ENCODE data around the gene CACNA1B.

DNA sequence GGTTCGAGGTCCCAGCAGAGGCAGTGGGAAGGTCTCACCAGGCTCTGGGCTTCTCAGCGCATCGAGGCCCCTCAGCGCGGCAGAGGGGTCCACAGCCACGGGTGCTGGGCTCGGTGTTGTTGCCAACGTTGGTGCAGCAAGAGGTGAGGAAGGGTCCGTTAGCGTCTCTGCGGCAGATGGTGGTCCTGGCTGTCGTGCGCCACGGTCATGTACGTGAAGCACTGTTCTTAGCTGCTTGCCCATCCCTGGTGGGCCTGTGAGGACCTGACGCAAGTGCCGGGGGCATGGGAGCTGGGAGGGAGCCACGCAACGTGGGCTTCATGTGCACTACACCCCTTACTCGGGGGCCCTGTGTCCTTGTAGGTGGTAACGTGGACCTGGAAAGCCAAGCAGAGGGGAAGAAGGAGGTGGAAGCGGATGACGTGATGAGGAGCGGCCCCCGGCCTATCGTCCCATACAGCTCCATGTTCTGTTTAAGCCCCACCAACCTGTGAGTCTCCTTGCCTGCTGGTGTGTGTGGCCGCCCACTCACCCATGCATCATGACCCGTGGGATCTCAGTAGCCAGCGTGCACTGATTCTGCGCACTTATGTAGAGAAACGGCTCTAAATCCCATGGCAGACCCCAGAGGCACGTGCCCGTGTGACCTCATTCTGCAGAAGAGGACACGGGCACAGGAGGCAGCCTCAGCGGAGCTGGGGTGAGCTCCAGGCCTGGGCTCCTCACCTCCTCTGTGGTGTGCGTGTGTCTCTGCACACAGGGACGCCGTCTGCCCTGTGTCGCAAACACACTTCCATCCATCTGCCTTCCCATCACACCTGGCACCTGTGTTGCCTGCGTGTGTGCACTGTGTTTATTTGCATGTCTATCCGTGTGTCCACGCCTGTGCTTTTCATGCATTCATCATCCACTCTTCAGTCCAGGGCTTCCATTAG is 166.1 kb downstream of the CACNA1B start:
- TF ChIP-seq, protein P1, sequence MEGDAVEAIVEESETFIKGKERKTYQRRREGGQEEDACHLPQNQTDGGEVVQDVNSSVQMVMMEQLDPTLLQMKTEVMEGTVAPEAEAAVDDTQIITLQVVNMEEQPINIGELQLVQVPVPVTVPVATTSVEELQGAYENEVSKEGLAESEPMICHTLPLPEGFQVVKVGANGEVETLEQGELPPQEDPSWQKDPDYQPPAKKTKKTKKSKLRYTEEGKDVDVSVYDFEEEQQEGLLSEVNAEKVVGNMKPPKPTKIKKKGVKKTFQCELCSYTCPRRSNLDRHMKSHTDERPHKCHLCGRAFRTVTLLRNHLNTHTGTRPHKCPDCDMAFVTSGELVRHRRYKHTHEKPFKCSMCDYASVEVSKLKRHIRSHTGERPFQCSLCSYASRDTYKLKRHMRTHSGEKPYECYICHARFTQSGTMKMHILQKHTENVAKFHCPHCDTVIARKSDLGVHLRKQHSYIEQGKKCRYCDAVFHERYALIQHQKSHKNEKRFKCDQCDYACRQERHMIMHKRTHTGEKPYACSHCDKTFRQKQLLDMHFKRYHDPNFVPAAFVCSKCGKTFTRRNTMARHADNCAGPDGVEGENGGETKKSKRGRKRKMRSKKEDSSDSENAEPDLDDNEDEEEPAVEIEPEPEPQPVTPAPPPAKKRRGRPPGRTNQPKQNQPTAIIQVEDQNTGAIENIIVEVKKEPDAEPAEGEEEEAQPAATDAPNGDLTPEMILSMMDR (IDR thresholded peaks at IDR 0.05) = no peak
- no peak for TF ChIP-seq EP300 (IDR thresholded peaks at IDR 0.05)

All from sigmoid colon (tissue), 4 donors.